ENCODE results near the gene SRP14. TPM values are rescaled to one million over a fixed set of nuclear protein-coding genes. Genes with fewer than 3 reads are reported as not detected.

The SRP14 gene
- total and polyA plus RNA-seq, 9 of the 15 experiments (the other 6 are each of a cell fraction or from before 2014, with no cell fraction given): 161 to 1,097 (median 402) TPM

- ATAC-seq: peak; percentile 11
- ChIA-PET CTCF (ENCODE audit: low intra/inter-chr PET ratio) (no interaction called here), POLR2A (interaction anchor here (0.9 to 1.0 kb wide), 2 partner anchors 18 to 235 kb away, joined by 3 to 4 read pairs; no protein-coding TSS in a partner anchor)
- peak overlapping the region; percentile 87 for H3K4me3 ChIP-seq
- no TSS peak for BruUV-seq (replicated peaks)
- H3K36me3 ChIP-seq (ENCODE audit: control insufficient read depth, insufficient read depth, low read length): peaks cover 44% of the 10 kb centered on the region
- H4K20me1 ChIP-seq (replicated peaks; ENCODE audit: control insufficient read depth, insufficient read depth, low read length): no peaks in the 10 kb centered on the region
- intact Hi-C loops (cut with micrococcal nuclease) (no loop called here), in situ Hi-C loops (cut with MboI) (no loop called here)
- DNase-seq (ENCODE audit: extremely low read depth in 1 of 4, low spot score in 3 of 4): peak in 1 of 4 experiments; percentile 35
- peak overlapping the region; percentile 100 for H3K4me2 ChIP-seq (ENCODE audit: insufficient read depth, low read length)
- H3K79me2 ChIP-seq (ENCODE audit: control insufficient read depth, insufficient read depth, low read length): peaks cover 39% of the 10 kb centered on the region
- no peaks in the 10 kb centered on the region for H3K9me3 ChIP-seq (replicated peaks; ENCODE audit: control insufficient read depth, insufficient read depth, low read depth, low read length)
- FAIRE-seq: no peak
- 1% methylated on average over 18 of the region's 18 CpGs for WGBS (ENCODE audit: insufficient coverage, low coverage, missing lambda C conversion rate)
- peak overlapping the region; percentile 90 for H2AFZ ChIP-seq (ENCODE audit: low read depth, low read length)
- no peaks in the 10 kb centered on the region for H3K9me1 ChIP-seq (ENCODE audit: control insufficient read depth, insufficient read depth, low read length)
- H3K9ac ChIP-seq (ENCODE audit: insufficient read depth in 1 of 2, low read depth in 2 of 2, low read length in 2 of 2): peak overlapping the region; percentile 93 to 94
- peaks cover 3 to 15% of the 10 kb centered on the region in 2 experiments; a peak in 4 of 5 replicates for H3K4me1 ChIP-seq (replicated peaks in 1 of 2; ENCODE audit: control insufficient read depth in 2 of 2, insufficient read depth in 2 of 2, low read length in 2 of 2)
- H3K27me3 ChIP-seq (ENCODE audit: control insufficient read depth in 2 of 2, insufficient read depth in 2 of 2, low read length in 2 of 2): no peaks in the 10 kb centered on the region
- peak overlapping the region; percentile 88 for H3K27ac ChIP-seq (ENCODE audit: extremely low read depth, low read depth, low read length)
- TF ChIP-seq XRCC5 (IDR thresholded peaks at IDR 0.05; ENCODE audit: low read depth, low read length) (no peak), PHTF2 (CRISPR knock-in tag; IDR thresholded peaks at IDR 0.05) (no peak), ZNF589 (CRISPR knock-in tag; IDR thresholded peaks at IDR 0.05; ENCODE audit: low read depth) (no peak), ATF3 (IDR thresholded peaks at IDR 0.05) (peak; percentile 63), ATF3 (CRISPR knock-in tag; conservative IDR thresholded peaks at IDR 0.05) (no peak), CBFA2T3 (IDR thresholded peaks at IDR 0.05) (no peak), SP1 (CRISPR knock-in tag; IDR thresholded peaks at IDR 0.05) (peak; percentile 16; the same call in 1 of the 2 replicates), ZNF316 (IDR thresholded peaks at IDR 0.05) (no peak), ZNF695 (CRISPR knock-in tag; IDR thresholded peaks at IDR 0.05) (no peak), ZNF165 (CRISPR knock-in tag; IDR thresholded peaks at IDR 0.05; ENCODE audit: borderline replicate concordance) (no peak), ZNF24 (IDR thresholded peaks at IDR 0.05) (no peak), SREBF2 (CRISPR knock-in tag; IDR thresholded peaks at IDR 0.05) (no peak), NONO (IDR thresholded peaks at IDR 0.05; ENCODE audit: low read depth in 2 of 2, low read length in 1 of 2) (no peak), E2F8 (IDR thresholded peaks at IDR 0.05; ENCODE audit: low read depth, partially characterized antibody) (no peak), RBM25 (IDR thresholded peaks at IDR 0.05; ENCODE audit: low read depth, low read length, severe bottlenecking) (peak; percentile 66), NCOA2 (IDR thresholded peaks at IDR 0.05; ENCODE audit: partially characterized antibody in 2 of 2) (no peak), ESRRB (CRISPR knock-in tag; IDR thresholded peaks at IDR 0.05; ENCODE audit: borderline replicate concordance) (no peak), OTX1 (CRISPR knock-in tag; IDR thresholded peaks at IDR 0.05) (no peak), ZNF232 (CRISPR knock-in tag; IDR thresholded peaks at IDR 0.05) (no peak), NEUROD1 (IDR thresholded peaks at IDR 0.05; ENCODE audit: borderline replicate concordance, low read depth, low read length, partially characterized antibody) (no peak), NR2F6 (CRISPR knock-in tag; IDR thresholded peaks at IDR 0.05) (no peak), ZBTB7A (IDR thresholded peaks at IDR 0.05; ENCODE audit: borderline replicate concordance, control insufficient read depth, low read depth, low read length) (no peak), ZNF507 (tag; conservative IDR thresholded peaks at IDR 0.05) (no peak)
Observed at GRCh38 chr15:40038275-40038637, 725 bp downstream of the SRP14 start.

Data from K562 (cell line).